ENCODE measurements around the gene RNU1-4.
"Not testable (repeated sequence)": the region's sequence is repeated elsewhere in the genome, so short reads cannot be mapped to it uniquely, and the experiment has no call there.

Gene RNU1-4

GRCh38 chr1:16716691-16717335 lies 23.5 kb upstream of the RNU1-4 start:
- Mint-ChIP-seq H3K27ac (no peak overlapping the region), H3K9me3 (no peaks in the 10 kb centered on the region), H3K36me3 (ENCODE audit: low read depth) (no peaks in the 10 kb centered on the region), H3K4me3 (no peak overlapping the region), H3K27me3 (ENCODE audit: low read depth, poor library complexity) (peaks cover 21% of the 10 kb centered on the region), H3K4me1 (peaks cover 25% of the 10 kb centered on the region)
- no peak for DNase-seq
- TF ChIP-seq CTCF (IDR thresholded peaks at IDR 0.05): no peak

DNA sequence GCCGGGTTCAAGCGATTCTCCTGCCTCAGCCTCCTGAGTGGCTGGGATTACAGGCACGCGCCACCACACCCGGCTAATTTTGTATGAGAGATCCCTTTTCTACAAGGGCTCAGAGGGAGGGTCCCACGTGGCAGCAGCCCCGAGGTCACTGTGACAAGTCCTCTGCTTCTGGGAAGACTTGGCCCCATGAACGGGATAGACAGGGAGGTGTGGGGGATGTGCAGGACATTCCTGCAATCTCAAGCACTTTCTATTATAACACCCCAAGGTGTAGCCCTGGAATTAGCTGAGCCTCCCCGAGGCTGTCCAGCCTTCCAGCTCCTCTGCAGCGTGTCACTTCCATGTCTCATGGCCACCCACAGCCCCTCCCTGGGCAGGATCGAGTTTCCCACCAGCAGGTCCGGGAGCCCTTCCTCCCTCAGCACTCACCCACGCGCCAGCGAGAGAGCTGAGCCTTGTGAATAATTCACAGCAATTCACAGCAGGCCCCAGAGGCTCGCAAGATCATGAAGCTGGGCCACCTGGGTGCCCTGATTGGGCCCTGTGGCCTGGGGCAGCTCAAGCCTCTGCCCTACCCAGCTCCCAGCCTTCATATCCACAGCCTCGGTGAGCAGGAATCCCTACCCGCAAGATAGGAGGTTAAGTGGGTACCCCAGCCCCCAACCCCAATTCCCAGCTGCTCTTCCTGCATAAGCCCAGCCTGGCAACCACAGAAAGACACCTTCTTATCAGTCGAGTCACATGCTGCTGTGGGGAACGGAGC lies 22.8 kb upstream of the RNU1-4 start:
- DNase-seq: peak; percentile 54
- H3K4me1 Mint-ChIP-seq: peaks cover 28% of the 10 kb centered on the region
- no peak overlapping the region for H3K4me3 Mint-ChIP-seq
- no peaks in the 10 kb centered on the region for H3K9me3 Mint-ChIP-seq
- H3K27me3 Mint-ChIP-seq (ENCODE audit: low read depth, poor library complexity): peaks cover 24% of the 10 kb centered on the region
- H3K36me3 Mint-ChIP-seq (ENCODE audit: low read depth): no peaks in the 10 kb centered on the region
- no peak overlapping the region for H3K27ac Mint-ChIP-seq
- TF ChIP-seq CTCF (IDR thresholded peaks at IDR 0.05): no peak

DNA sequence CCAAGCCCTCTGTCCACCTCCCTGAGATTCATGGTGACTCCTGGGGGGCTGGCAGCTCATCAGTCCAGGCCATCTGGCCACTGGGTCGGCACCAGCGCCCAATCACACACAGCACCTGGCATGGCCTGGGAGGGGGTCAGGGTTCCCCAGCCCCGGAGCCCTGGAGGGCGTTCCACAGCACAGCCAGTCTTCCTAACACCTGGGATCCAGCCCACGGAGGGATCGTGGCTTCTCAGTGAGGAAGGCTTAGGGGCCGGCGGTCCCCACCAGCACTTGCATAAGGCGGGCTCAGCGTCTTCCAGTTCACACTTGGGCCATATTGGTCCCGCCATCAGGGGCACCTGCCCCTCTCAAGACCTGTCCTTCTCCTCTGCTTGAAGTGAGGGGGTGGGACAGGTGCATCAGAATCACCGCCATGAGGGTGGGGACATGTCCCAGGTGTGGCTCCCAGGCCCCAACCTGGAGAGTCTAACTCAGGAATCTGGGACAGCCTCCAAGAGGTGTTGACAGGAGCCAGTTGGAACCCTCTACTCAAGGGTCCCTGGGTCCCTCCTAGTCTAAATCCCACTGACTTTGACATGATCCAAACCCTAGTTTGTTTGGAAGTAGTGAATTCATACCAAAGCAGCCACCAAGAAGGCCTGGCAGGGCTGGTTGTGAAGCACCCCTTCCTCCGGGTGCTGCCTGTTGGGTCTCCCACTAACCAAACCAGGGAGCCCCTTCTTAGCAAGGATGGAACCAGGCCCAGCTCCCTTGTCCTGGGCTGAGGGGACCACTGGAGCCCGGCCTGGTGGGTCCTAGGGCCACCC lies 22.0 kb upstream of the RNU1-4 start:
- Mint-ChIP-seq H3K4me1 (peaks cover 28% of the 10 kb centered on the region), H3K27me3 (ENCODE audit: low read depth, poor library complexity) (peaks cover 24% of the 10 kb centered on the region)
- not testable (repeated sequence) for H3K9me3 Mint-ChIP-seq; H3K27ac Mint-ChIP-seq; H3K36me3 Mint-ChIP-seq (ENCODE audit: low read depth); H3K4me3 Mint-ChIP-seq
- peak; percentile 5 for DNase-seq

GRCh38 chr1:16718908-16719533 lies 21.3 kb upstream of the RNU1-4 start:
- no peak overlapping the region for H3K27ac Mint-ChIP-seq
- no peak for DNase-seq
- H3K4me3 Mint-ChIP-seq: no peak overlapping the region

GRCh38 chr1:16719571-16720350 lies 20.6 kb upstream of the RNU1-4 start:
- Mint-ChIP-seq H3K4me1 (peaks cover 28% of the 10 kb centered on the region), H3K4me3 (no peak overlapping the region), H3K27me3 (ENCODE audit: low read depth, poor library complexity) (peaks cover 24% of the 10 kb centered on the region), H3K9me3 (no peaks in the 10 kb centered on the region), H3K36me3 (ENCODE audit: low read depth) (no peaks in the 10 kb centered on the region), H3K27ac (no peak overlapping the region)
- TF ChIP-seq CTCF (IDR thresholded peaks at IDR 0.05): no peak
- no peak for DNase-seq

More at GRCh38 chr1:16718908-16719533, 21.3 kb upstream of the RNU1-4 start:
- no peak for TF ChIP-seq CTCF (IDR thresholded peaks at IDR 0.05)
- H3K4me1 Mint-ChIP-seq: peaks cover 28% of the 10 kb centered on the region
- peaks cover 24% of the 10 kb centered on the region for H3K27me3 Mint-ChIP-seq (ENCODE audit: low read depth, poor library complexity)
- no peaks in the 10 kb centered on the region for H3K9me3 Mint-ChIP-seq
- no peaks in the 10 kb centered on the region for H3K36me3 Mint-ChIP-seq (ENCODE audit: low read depth)
